Activated CD8-positive, alpha-beta memory T cell treated with anti-CD3 and anti-CD28 coated beads, Interleukin-2, amount 50 U/mL, for 1 hour (primary cell): Measurements from ENCODE around the gene FZD7.

Experiments used
- DNase-seq: peaks from one replicate; pipeline ENCODE4 v3.0.0-alpha.2; 2020; ENCODE audit errors: extremely low read depth

The FZD7 gene

GRCh38 chr2:202033317-202034248 is at the start of gene FZD7:
FZD7 (plus strand) TSS chr2:202033855; CDS start chr2:202034648, 793 bp downstream.
- DNase-seq: peak; percentile 50

- DNase-seq: no peak
Observed at GRCh38 chr2:201984333-201984732, 49.3 kb upstream of the FZD7 start.

GRCh38 chr2:201984800-201985525 is 48.7 kb upstream of the FZD7 start:
- DNase-seq: no peak

- no peak for DNase-seq
Observed at GRCh38 chr2:201985728-201986462, 47.8 kb upstream of the FZD7 start.

- DNase-seq: no peak
Observed at GRCh38 chr2:201986463-201986735, 47.3 kb upstream of the FZD7 start.

- DNase-seq: no peak
Observed at GRCh38 chr2:201987426-201987825, 46.2 kb upstream of the FZD7 start.

GRCh38 chr2:201990069-201990468 is 43.6 kb upstream of the FZD7 start:
- DNase-seq: no peak

GRCh38 chr2:201992960-201993359 is 40.7 kb upstream of the FZD7 start:
- no peak for DNase-seq

- no peak for DNase-seq
Observed at GRCh38 chr2:201994973-201995638, 38.5 kb upstream of the FZD7 start.

- no peak for DNase-seq
Observed at GRCh38 chr2:201996006-201996405, 37.6 kb upstream of the FZD7 start.

- no peak for DNase-seq
Observed at GRCh38 chr2:201996679-201997314, 36.9 kb upstream of the FZD7 start.

GRCh38 chr2:201999279-201999678 is 34.4 kb upstream of the FZD7 start:
- no peak for DNase-seq

GRCh38 chr2:202001826-202002225 is 31.8 kb upstream of the FZD7 start:
- DNase-seq: no peak

GRCh38 chr2:202002381-202002780 is 31.3 kb upstream of the FZD7 start:
- no peak for DNase-seq

- no peak for DNase-seq
Observed at GRCh38 chr2:202005272-202005887, 28.3 kb upstream of the FZD7 start.

- DNase-seq: no peak
Observed at GRCh38 chr2:202006301-202006700, 27.4 kb upstream of the FZD7 start.

GRCh38 chr2:202007015-202007982 is 26.4 kb upstream of the FZD7 start:
- no peak for DNase-seq

- DNase-seq: no peak
Observed at GRCh38 chr2:202007983-202008354, 25.7 kb upstream of the FZD7 start.

GRCh38 chr2:202009019-202009481 is 24.6 kb upstream of the FZD7 start:
- no peak for DNase-seq

GRCh38 chr2:202009581-202009980 is 24.1 kb upstream of the FZD7 start:
- DNase-seq: no peak
